Liver (tissue), 9 donors: ENCODE data around the gene MID1. TPM values are rescaled to one million over a fixed set of nuclear protein-coding genes. Genes with fewer than 3 reads are reported as not detected.

ENCODE experiments used
- DNase-seq: peaks from one replicate; pipeline ENCODE4 v3.0.0-alpha.2; 2017; ENCODE audit warnings: low spot score
- H3K27ac ChIP-seq, 2 donors: one replicate each; pipeline ENCODE4 v1.7.0; 2013; ENCODE audit warnings: inconsistent platforms in 2 of 2, low read length in 2 of 2, control low read depth in 1 of 2, low read depth in 1 of 2, mild to moderate bottlenecking in 1 of 2
- H3K27me3 ChIP-seq, 4 donors: one replicate each; pipeline versions ENCODE4 v1.6.1 to v1.7.0; 2013; ENCODE audit warnings: low read length in 3 of 4, inconsistent platforms in 1 of 4, mild to moderate bottlenecking in 1 of 4, moderate library complexity in 1 of 4; ENCODE audit not compliant: control insufficient read depth in 4 of 4, insufficient read depth in 4 of 4
- H3K36me3 ChIP-seq, 4 donors: one replicate each; pipeline versions ENCODE4 v1.6.1 to v1.7.0; 2013; ENCODE audit warnings: low read length in 3 of 4, mild to moderate bottlenecking in 3 of 4, low read depth in 1 of 4, moderate library complexity in 1 of 4; ENCODE audit not compliant: control insufficient read depth in 4 of 4, insufficient read depth in 3 of 4
- H3K4me1 ChIP-seq, 4 donors: one replicate each; pipeline versions ENCODE4 v1.6.1 to v1.7.0; 2013; ENCODE audit warnings: low read length in 3 of 4, mild to moderate bottlenecking in 3 of 4, moderate library complexity in 1 of 4; ENCODE audit not compliant: control insufficient read depth in 4 of 4, insufficient read depth in 4 of 4
- H3K4me3 ChIP-seq, 3 donors: one replicate each; pipeline versions ENCODE4 v1.6.1 to v1.7.0; 2013; ENCODE audit warnings: low read length in 3 of 3, control low read depth in 1 of 3, low read depth in 1 of 3, mild to moderate bottlenecking in 1 of 3
- H3K9ac ChIP-seq, 2 donors: one replicate each; pipeline ENCODE4 v1.7.0; 2013; ENCODE audit warnings: low read length in 2 of 2, mild to moderate bottlenecking in 2 of 2, moderate library complexity in 2 of 2, control low read depth in 1 of 2, low read depth in 1 of 2
- H3K9me3 ChIP-seq, 4 donors: one replicate each; pipeline versions ENCODE4 v1.6.1 to v1.7.0; 2013; ENCODE audit warnings: low read length in 3 of 4; ENCODE audit not compliant: control insufficient read depth in 4 of 4
- ATF3 ChIP-seq: IDR thresholded peaks from 2 replicates; pipeline ENCODE4 v1.6.1; 2016; ENCODE audit warnings: antibody characterized with exemption
- FOXA1 ChIP-seq: IDR thresholded peaks from 2 replicates; pipeline ENCODE4 v1.6.1; 2016; ENCODE audit warnings: antibody characterized with exemption
- FOXA2 ChIP-seq: IDR thresholded peaks from 2 replicates; pipeline ENCODE4 v1.6.1; 2016; ENCODE audit warnings: antibody characterized with exemption
- GABPA ChIP-seq, 2 donors: IDR thresholded peaks in 1 of 2; conservative IDR thresholded peaks in 1 of 2; 2 replicates each; pipeline ENCODE4 v1.6.1; 2016; ENCODE audit warnings: antibody characterized with exemption in 2 of 2, mild to moderate bottlenecking in 1 of 2, moderate library complexity in 1 of 2
- HNF4A ChIP-seq, 2 donors: conservative IDR thresholded peaks; 2 replicates each; pipeline ENCODE4 v1.6.1; 2016; ENCODE audit warnings: antibody characterized with exemption in 2 of 2, mild to moderate bottlenecking in 2 of 2
- JUND ChIP-seq, 2 donors: IDR thresholded peaks; 2 replicates each; pipeline ENCODE4 v1.6.1; 2016; ENCODE audit warnings: antibody characterized with exemption in 2 of 2
- NR2F2 ChIP-seq: IDR thresholded peaks from 2 replicates; pipeline ENCODE4 v1.6.1; 2016; ENCODE audit warnings: antibody characterized with exemption
- RAD21 ChIP-seq, 2 donors: IDR thresholded peaks; 2 replicates each; pipeline ENCODE4 v1.6.1; 2016; ENCODE audit warnings: antibody characterized with exemption in 2 of 2, mild to moderate bottlenecking in 2 of 2
- REST ChIP-seq: IDR thresholded peaks from 2 replicates; pipeline ENCODE4 v1.6.1; 2016; ENCODE audit warnings: antibody characterized with exemption, mild to moderate bottlenecking
- RXRA ChIP-seq, 2 donors: IDR thresholded peaks; 2 replicates each; pipeline ENCODE4 v1.6.1; 2017 to 2018; ENCODE audit warnings: antibody characterized with exemption in 2 of 2, mild to moderate bottlenecking in 1 of 2
- SP1 ChIP-seq: IDR thresholded peaks from 2 replicates; pipeline ENCODE4 v1.6.1; 2018; ENCODE audit warnings: antibody characterized with exemption, mild to moderate bottlenecking
- YY1 ChIP-seq: IDR thresholded peaks from 2 replicates; pipeline ENCODE4 v1.6.1; 2016; ENCODE audit warnings: antibody characterized with exemption, mild to moderate bottlenecking
- WGBS: extraction: QIAGEN DNeasy Blood & Tissue Kit; methylation state at CpG from one replicate; pipeline ENCODE4 v1.1.7; 2013; 5-methylcytosine and 5-hydroxymethylcytosine counted together
- polyA plus RNA-seq, 2 donors: library from polyadenylated mRNA; stranded (reverse) in 1 of 2; unstranded in 1 of 2; fragments of 200-250 nt in 1 of 2; fragments of >200 nt in 1 of 2; fragmentation: Nextera tagmentation in 1 of 2; extraction: Ambion mirVana in 1 of 2; gene quantifications; one replicate each; pipeline versions ENCODE4 v1.2.1 to v1.2.3, GENCODE V29; 2013 to 2015
- total RNA-seq, 2 donors: library from RNA; depleted of rRNA; stranded (reverse); fragments of >200 nt; gene quantifications; one replicate each; pipeline ENCODE4 v1.2.3, GENCODE V29; 2014
- TF ChIP-seq, protein P1 (sequence below): IDR thresholded peaks from 2 replicates; pipeline ENCODE4 v1.6.1; 2016; ENCODE audit warnings: antibody characterized with exemption
- TF ChIP-seq, protein P2 (sequence below): IDR thresholded peaks from 2 replicates; pipeline ENCODE4 v1.6.1; 2016; ENCODE audit warnings: antibody characterized with exemption
- donor health status: healthy.
- donor health status: healthy.
- donor health status: healthy.
- donor health status: healthy.
- donor health status: healthy.

MID1 gene
- total and polyA plus RNA-seq, 4 donors = 1.8 to 7.9 (median 4.2) TPM

DNA sequence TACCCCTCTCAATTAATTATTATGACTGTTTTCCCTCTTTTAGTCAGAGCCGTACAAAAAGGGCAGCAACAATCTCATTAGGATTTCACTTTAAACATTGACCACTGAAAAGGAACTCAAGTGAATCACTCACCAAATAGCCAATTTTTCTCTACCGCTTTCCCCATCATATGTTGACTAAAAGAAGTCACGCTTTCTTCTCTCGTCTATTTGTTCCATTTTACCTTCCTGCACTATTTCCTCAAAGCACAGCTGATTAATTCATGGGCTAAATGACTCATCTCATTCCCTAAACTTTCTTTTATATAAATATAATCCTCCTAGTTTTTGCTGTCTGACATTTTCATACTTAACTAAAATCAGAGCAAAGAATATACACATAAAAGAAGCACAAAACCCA lies 8.2 kb downstream of the MID1 start:
- Histone ChIP-seq H3K9ac (no peak overlapping the region), H3K4me1 (peaks cover 2 to 20% (median 7%) of the 10 kb centered on the region in 4 donors), H3K36me3 (no peaks in the 10 kb centered on the region), H3K27ac (peak overlapping the region; percentile 59 to 63), H3K9me3 (no peaks in the 10 kb centered on the region), H3K4me3 (no peak overlapping the region), H3K27me3 (no peaks in the 10 kb centered on the region)
- no peak for DNase-seq
- TF ChIP-seq HNF4A (conservative IDR thresholded peaks at IDR 0.05) = no peak
- TF ChIP-seq NR2F2 = no peak
- no peak for TF ChIP-seq REST
- TF ChIP-seq RAD21 (IDR thresholded peaks at IDR 0.05) = no peak
- no peak for TF ChIP-seq YY1
- TF ChIP-seq ATF3 = no peak
- no peak for TF ChIP-seq GABPA (IDR thresholded peaks at IDR 0.05 in 1 of 2, conservative IDR thresholded peaks at IDR 0.05 in 1 of 2)
- TF ChIP-seq FOXA1 = no peak
- WGBS = 41% methylated on average over 4 of the region's 4 CpGs

DNA sequence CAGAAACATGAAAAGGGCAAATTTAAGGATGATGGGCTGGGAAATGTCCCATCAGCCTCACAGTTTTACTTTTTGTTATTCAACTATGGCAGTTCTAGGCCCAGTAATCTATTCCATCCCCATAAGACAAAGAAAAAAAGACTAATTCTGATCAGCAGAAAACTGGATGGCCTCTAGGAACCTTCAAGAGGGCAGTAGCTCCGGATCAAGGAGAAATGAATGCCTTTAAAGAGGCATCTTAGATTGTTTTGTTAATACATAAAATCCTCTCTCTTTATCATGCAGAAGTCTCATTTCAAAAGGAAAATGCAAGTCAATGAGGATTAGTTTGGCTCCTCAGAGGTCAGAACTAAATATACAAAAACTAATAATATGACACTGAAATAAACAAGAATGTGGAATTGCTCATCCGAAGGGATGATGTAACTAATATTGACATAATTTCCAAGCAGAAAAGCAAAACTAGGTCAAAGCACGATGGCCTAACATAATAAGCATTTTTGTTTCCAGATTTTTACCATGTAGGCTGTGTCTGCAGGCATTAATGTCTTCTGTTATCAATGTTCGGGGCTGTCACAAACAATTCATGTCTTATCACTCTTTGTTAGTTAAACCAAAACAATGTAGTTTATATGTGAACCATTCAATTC lies 8.8 kb downstream of the MID1 start:
- Histone ChIP-seq H3K4me3 (no peak overlapping the region), H3K27me3 (no peaks in the 10 kb centered on the region), H3K27ac (peak overlapping the region; percentile 59 to 63), H3K36me3 (no peaks in the 10 kb centered on the region), H3K4me1 (peaks cover 2 to 20% (median 7%) of the 10 kb centered on the region in 4 donors), H3K9me3 (no peaks in the 10 kb centered on the region), H3K9ac (peak overlapping the region in 1 of 2 donors; percentile 50)
- TF ChIP-seq RXRA (IDR thresholded peaks at IDR 0.05) = peak; percentile 7 to 29
- peak; percentile 11 for TF ChIP-seq SP1
- TF ChIP-seq JUND (IDR thresholded peaks at IDR 0.05) = peak in 1 of 2 donors; percentile 32
- TF ChIP-seq, protein P1, sequence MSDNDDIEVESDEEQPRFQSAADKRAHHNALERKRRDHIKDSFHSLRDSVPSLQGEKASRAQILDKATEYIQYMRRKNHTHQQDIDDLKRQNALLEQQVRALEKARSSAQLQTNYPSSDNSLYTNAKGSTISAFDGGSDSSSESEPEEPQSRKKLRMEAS = no peak
- TF ChIP-seq ATF3 = peak; percentile 50
- TF ChIP-seq HNF4A (conservative IDR thresholded peaks at IDR 0.05) = peak in 1 of 2 donors; percentile 16
- peak; percentile 23 for TF ChIP-seq YY1
- no peak for TF ChIP-seq FOXA2
- WGBS = 23% methylated on average over 4 of the region's 4 CpGs
- DNase-seq = no peak

- peaks cover 2 to 18% (median 5%) of the 10 kb centered on the region in 4 donors for H3K4me1 ChIP-seq
- no peak overlapping the region for H3K27ac ChIP-seq
- H3K4me3 ChIP-seq = no peak overlapping the region
- no peaks in the 10 kb centered on the region for H3K27me3 ChIP-seq
- WGBS = 42% methylated on average over 3 of the region's 3 CpGs
- no peaks in the 10 kb centered on the region for H3K9me3 ChIP-seq
- no peaks in the 10 kb centered on the region for H3K36me3 ChIP-seq
- TF ChIP-seq RXRA (IDR thresholded peaks at IDR 0.05) = peak in 1 of 2 donors; percentile 68
- TF ChIP-seq HNF4A (conservative IDR thresholded peaks at IDR 0.05) = peak; percentile 64 to 70
- peak; percentile 48 for TF ChIP-seq SP1
- TF ChIP-seq, protein P2, sequence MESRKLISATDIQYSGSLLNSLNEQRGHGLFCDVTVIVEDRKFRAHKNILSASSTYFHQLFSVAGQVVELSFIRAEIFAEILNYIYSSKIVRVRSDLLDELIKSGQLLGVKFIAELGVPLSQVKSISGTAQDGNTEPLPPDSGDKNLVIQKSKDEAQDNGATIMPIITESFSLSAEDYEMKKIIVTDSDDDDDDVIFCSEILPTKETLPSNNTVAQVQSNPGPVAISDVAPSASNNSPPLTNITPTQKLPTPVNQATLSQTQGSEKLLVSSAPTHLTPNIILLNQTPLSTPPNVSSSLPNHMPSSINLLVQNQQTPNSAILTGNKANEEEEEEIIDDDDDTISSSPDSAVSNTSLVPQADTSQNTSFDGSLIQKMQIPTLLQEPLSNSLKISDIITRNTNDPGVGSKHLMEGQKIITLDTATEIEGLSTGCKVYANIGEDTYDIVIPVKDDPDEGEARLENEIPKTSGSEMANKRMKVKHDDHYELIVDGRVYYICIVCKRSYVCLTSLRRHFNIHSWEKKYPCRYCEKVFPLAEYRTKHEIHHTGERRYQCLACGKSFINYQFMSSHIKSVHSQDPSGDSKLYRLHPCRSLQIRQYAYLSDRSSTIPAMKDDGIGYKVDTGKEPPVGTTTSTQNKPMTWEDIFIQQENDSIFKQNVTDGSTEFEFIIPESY = no peak
- no peak for DNase-seq
- H3K9ac ChIP-seq = no peak overlapping the region
Observed at GRCh38 chrX:10608099-10608498, 12.3 kb downstream of the MID1 start.
